Lower lobe of right lung (tissue), 2 donors: ENCODE measurements around the gene ARL4C. TPM values are rescaled to one million over a fixed set of nuclear protein-coding genes. Genes with fewer than 3 reads are reported as not detected.

ENCODE experiments used
- ATAC-seq, 2 donors: fragments of 200-7000 bp; cut with Tn5 transposase; one replicate each; pipeline ENCODE4 v1.9.1; 2020 to 2022; ENCODE audit warnings: mild to moderate bottlenecking in 2 of 2, moderate library complexity in 2 of 2
- DNase-seq: peaks from one replicate; pipeline ENCODE4 v3.0.0-alpha.2; 2020
- H3K27ac ChIP-seq: fragments of 200-600 bp; one replicate; pipeline ENCODE4 v1.8.0; 2022
- H3K27me3 ChIP-seq: fragments of 200-600 bp; one replicate; pipeline ENCODE4 v1.8.0; 2022; ENCODE audit warnings: low read depth
- H3K36me3 ChIP-seq: fragments of 200-600 bp; one replicate; pipeline ENCODE4 v1.8.0; 2022; ENCODE audit warnings: mild to moderate bottlenecking
- H3K4me1 ChIP-seq: fragments of 200-600 bp; one replicate; pipeline ENCODE4 v1.8.0; 2022
- H3K4me3 ChIP-seq: fragments of 200-600 bp; one replicate; pipeline ENCODE4 v1.8.0; 2022; ENCODE audit warnings: mild to moderate bottlenecking
- H3K9me3 ChIP-seq: fragments of 200-600 bp; one replicate; pipeline ENCODE4 v1.8.0; 2022
- CTCF ChIP-seq: fragments of 200-600 bp; IDR thresholded peaks from one replicate; pipeline ENCODE4 v1.8.0; 2022; ENCODE audit warnings: antibody characterized with exemption, mild to moderate bottlenecking
- intact Hi-C: fragments of 100-400 bp; cut with DNase I; formaldehyde crosslinking; loops from one replicate; pipeline ENCODE4 v1.11.0; 2022
- total RNA-seq: library from RNA; stranded (reverse); fragmentation: NEBNext Ultra II Directional; extraction: Animal tissue kit (Norgen Biotek cat#: 25700); gene quantifications from one replicate; pipeline ENCODE4 v1.2.1, GENCODE V29; 2021
- donor health status: DM: no; HTN: yes; CAD: no; lungs with severe emphysema.

The ARL4C gene
- total RNA-seq, 1 donor from 2014 or later: 13.4 TPM

GRCh38 chr2:234521536-234521935 lies 24.7 kb upstream of the ARL4C start:
- H3K27me3 ChIP-seq: no peaks in the 10 kb centered on the region
- ATAC-seq: no peak
- peaks cover 6% of the 10 kb centered on the region for H3K9me3 ChIP-seq
- no peak for DNase-seq
- intact Hi-C loops: no loop called here
- no peak overlapping the region for H3K27ac ChIP-seq
- H3K4me3 ChIP-seq: no peak overlapping the region
- no peak for TF ChIP-seq CTCF
- no peaks in the 10 kb centered on the region for H3K36me3 ChIP-seq
- no peaks in the 10 kb centered on the region for H3K4me1 ChIP-seq

GRCh38 chr2:234518986-234519642 lies 22.2 kb upstream of the ARL4C start:
- no peaks in the 10 kb centered on the region for H3K4me1 ChIP-seq
- no peak overlapping the region for H3K27ac ChIP-seq
- no peak for ATAC-seq
- no peaks in the 10 kb centered on the region for H3K27me3 ChIP-seq
- H3K9me3 ChIP-seq: no peaks in the 10 kb centered on the region
- no peak overlapping the region for H3K4me3 ChIP-seq
- no peak for TF ChIP-seq CTCF
- H3K36me3 ChIP-seq: no peaks in the 10 kb centered on the region
- no peak for DNase-seq
- intact Hi-C loops: no loop called here

GRCh38 chr2:234517971-234518370 lies 21.1 kb upstream of the ARL4C start:
- no peak overlapping the region for H3K4me3 ChIP-seq
- DNase-seq (no peak), ATAC-seq (no peak)
- no peaks in the 10 kb centered on the region for H3K4me1 ChIP-seq
- no peaks in the 10 kb centered on the region for H3K36me3 ChIP-seq
- no peak overlapping the region for H3K27ac ChIP-seq
- no peaks in the 10 kb centered on the region for H3K27me3 ChIP-seq
- intact Hi-C loops: no loop called here
- no peaks in the 10 kb centered on the region for H3K9me3 ChIP-seq
- TF ChIP-seq CTCF: no peak

- Histone ChIP-seq H3K27ac (no peak overlapping the region), H3K27me3 (peaks cover 4% of the 10 kb centered on the region), H3K36me3 (no peaks in the 10 kb centered on the region), H3K4me1 (no peaks in the 10 kb centered on the region), H3K4me3 (no peak overlapping the region), H3K9me3 (no peaks in the 10 kb centered on the region)
- no peak for DNase-seq
- ATAC-seq: peak in 1 of 2 donors; percentile 37
- no peak for TF ChIP-seq CTCF
- intact Hi-C loops: no loop called here
These were observed 18.2 kb upstream of the ARL4C start for GRCh38 chr2:234514873-234515638.

GRCh38 chr2:234514099-234514498 lies 17.2 kb upstream of the ARL4C start:
- no peaks in the 10 kb centered on the region for H3K36me3 ChIP-seq
- H3K27ac ChIP-seq: no peak overlapping the region
- peaks cover 4% of the 10 kb centered on the region for H3K27me3 ChIP-seq
- intact Hi-C loops: no loop called here
- no peak overlapping the region for H3K4me3 ChIP-seq
- no peak for DNase-seq
- no peak for TF ChIP-seq CTCF
- ATAC-seq: peak in 1 of 2 donors; percentile 19
- H3K4me1 ChIP-seq: no peaks in the 10 kb centered on the region
- no peaks in the 10 kb centered on the region for H3K9me3 ChIP-seq
